ENCODE results near the gene VARS2.
A peak's percentile ranks its signal among the peaks of the same experiment; 100 is the strongest.

The VARS2 gene

DNA sequence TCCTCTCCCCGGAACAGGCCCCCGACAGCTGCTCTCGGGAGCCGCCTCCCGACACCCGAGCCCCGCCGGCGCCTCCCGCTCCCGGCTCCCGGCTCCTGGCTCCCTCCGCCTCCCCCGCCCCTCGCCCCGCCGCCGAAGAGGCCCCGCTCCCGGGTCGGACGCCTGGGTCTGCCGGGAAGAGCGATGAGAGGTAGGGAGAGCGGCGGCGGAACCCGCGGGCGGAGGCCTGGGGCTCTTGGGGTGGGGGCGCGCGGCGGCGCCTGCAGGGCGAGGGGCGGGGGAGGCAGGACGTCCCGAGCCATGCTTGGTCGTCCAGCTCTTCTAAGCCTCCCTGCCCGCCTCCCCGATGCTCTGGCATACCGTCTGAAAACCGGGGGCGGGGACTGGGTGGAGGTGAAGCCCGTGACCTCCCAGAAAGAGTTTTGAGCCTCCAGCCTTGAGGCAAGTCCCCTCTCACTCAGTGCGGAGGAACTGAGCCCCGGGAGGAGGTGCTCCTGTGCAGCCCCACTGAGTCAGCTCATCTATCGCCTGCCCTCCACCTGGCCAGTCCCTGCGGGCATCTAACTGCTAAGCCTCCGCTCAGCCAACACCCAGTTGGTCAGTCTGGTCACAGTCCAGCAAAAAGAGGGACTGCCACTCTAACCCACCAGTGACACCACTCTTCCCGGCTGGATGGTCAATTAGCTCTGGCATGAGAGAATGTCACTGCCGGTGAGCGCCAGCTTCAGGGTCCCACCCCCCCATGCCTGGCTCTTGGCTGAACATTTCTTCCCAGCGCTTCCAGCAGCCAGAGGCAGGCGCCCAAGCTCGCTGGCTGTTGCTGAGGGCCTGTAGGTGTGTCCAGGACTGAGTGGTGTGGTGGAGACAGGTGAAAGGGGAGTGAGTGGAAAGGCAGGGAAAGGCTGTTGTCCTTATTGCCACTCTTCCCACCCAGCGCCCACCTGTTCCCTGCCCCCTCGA, 29.2 kb upstream of the VARS2 start:
- Histone ChIP-seq H3K27me3 (ENCODE audit: control insufficient read depth in 5 of 5, insufficient read depth in 4 of 5, low read length in 5 of 5) (no peaks in the 10 kb centered on the region), H3K4me3 (ENCODE audit: low read depth in 1 of 5, low read length in 5 of 5) (peak overlapping the region; percentile 61 to 77 (median 67)), H3K4me1 (ENCODE audit: control insufficient read depth in 5 of 5, insufficient read depth in 5 of 5, low read length in 5 of 5) (peaks cover 13 to 45% (median 42%) of the 10 kb centered on the region in 5 donors), H3K36me3 (ENCODE audit: control insufficient read depth in 5 of 5, insufficient read depth in 5 of 5, low read length in 5 of 5) (peaks cover 0 to 11% (median 6%) of the 10 kb centered on the region in 5 donors), H3K9ac (ENCODE audit: low read length in 5 of 5) (peak overlapping the region; percentile 48 to 68 (median 62)), H3K27ac (ENCODE audit: low read depth, low read length) (peak overlapping the region; percentile 30), H3K9me3 (ENCODE audit: control insufficient read depth in 5 of 5, low read length in 5 of 5) (no peaks in the 10 kb centered on the region)

DNA sequence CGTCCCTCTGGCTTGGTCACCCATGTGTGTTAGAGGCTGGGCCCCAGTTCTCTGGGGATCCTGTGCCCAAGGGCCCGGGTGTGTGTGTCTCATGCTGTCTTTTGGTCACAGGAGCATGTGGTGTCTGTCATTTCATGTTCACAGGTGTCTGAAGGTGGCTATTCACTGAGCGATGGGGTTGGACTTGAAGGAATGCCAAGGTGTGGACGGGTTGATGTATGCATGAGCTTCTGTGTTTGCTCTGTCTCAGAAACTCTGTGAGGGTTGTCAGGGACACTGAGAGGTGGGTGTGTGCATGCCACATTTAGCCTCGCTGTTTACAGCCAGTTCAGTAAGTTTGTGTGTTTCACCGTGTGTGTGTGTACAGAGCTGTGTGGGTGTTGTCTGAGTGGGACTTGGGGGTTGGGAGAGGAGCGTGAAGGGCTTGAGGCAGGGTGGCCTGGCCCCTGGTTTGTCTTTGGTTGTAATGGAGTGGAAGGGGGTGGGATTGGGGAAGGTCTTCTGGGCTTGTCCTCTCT, 28.5 kb upstream of the VARS2 start:
- no peaks in the 10 kb centered on the region for H3K9me3 ChIP-seq (ENCODE audit: control insufficient read depth in 5 of 5, low read length in 5 of 5)
- peaks cover 13 to 45% (median 42%) of the 10 kb centered on the region in 5 donors for H3K4me1 ChIP-seq (ENCODE audit: control insufficient read depth in 5 of 5, insufficient read depth in 5 of 5, low read length in 5 of 5)
- peaks cover 0 to 18% (median 8%) of the 10 kb centered on the region in 5 donors for H3K36me3 ChIP-seq (ENCODE audit: control insufficient read depth in 5 of 5, insufficient read depth in 5 of 5, low read length in 5 of 5)
- H3K27ac ChIP-seq (ENCODE audit: low read depth, low read length): no peak overlapping the region
- peak overlapping the region in 3 of 5 donors; percentile 62 to 68 (median 64) for H3K9ac ChIP-seq (ENCODE audit: low read length in 5 of 5)
- peak overlapping the region; percentile 61 to 77 (median 67) for H3K4me3 ChIP-seq (ENCODE audit: low read depth in 1 of 5, low read length in 5 of 5)
- no peaks in the 10 kb centered on the region for H3K27me3 ChIP-seq (ENCODE audit: control insufficient read depth in 5 of 5, insufficient read depth in 4 of 5, low read length in 5 of 5)

DNA sequence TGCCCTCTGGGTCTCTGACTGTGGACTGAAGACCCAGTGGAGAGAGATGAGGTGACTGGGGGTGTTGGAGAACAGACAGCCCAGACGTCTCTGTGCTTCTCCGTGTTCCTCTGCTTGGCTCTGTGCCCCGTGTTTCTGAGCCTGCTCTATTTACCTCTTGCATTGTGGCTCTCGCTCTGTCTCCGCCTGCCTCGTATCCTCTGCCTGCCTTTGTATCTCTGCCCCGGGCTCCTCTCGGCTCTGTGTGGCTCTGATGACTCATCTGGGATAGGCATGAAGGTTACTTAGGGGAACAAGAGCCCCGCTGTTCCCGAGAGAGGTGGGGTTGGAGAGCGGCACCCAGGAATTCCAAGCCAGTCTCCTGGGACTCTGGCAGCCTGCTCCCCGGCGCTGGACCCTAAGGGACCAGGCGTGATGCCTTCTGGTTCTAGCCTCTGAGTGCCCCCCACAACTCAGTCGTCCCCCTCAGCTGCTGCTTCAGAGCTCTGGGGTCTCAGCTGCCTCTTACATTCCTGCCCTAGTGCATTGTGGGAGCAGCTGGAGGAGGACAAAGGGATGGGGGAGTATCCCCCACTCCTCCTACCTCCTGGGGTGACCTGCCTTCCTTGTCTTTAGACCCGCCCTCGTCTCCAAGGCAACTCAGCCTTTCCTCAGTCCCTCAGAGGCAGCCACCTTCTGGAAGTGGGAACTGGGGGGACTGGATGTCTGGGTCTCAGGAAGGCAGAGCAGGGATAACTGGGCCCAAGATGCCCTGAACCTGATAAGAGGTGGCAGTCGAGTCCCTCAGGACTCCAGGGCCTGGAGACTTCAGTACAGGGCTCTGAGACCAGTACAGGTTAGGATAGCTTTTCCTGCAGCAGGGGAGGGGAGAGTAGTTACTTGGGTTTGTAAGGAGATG, 27.8 kb upstream of the VARS2 start:
- Histone ChIP-seq H3K9me3 (ENCODE audit: control insufficient read depth in 5 of 5, low read length in 5 of 5) (no peaks in the 10 kb centered on the region), H3K9ac (ENCODE audit: low read length in 5 of 5) (peak overlapping the region in 3 of 5 donors; percentile 4 to 62 (median 4)), H3K36me3 (ENCODE audit: control insufficient read depth in 5 of 5, insufficient read depth in 5 of 5, low read length in 5 of 5) (peaks cover 0 to 25% (median 13%) of the 10 kb centered on the region in 5 donors), H3K4me3 (ENCODE audit: low read depth in 1 of 5, low read length in 5 of 5) (peak overlapping the region; percentile 61 to 77 (median 67)), H3K27me3 (ENCODE audit: control insufficient read depth in 5 of 5, insufficient read depth in 4 of 5, low read length in 5 of 5) (no peaks in the 10 kb centered on the region), H3K4me1 (ENCODE audit: control insufficient read depth in 5 of 5, insufficient read depth in 5 of 5, low read length in 5 of 5) (peaks cover 13 to 45% (median 42%) of the 10 kb centered on the region in 5 donors), H3K27ac (ENCODE audit: low read depth, low read length) (no peak overlapping the region)

- no peak overlapping the region for H3K27ac ChIP-seq (ENCODE audit: low read depth, low read length)
- H3K9ac ChIP-seq (ENCODE audit: low read length in 5 of 5): peak overlapping the region in 1 of 5 donors; percentile 4
- peaks cover 0 to 26% (median 13%) of the 10 kb centered on the region in 5 donors for H3K36me3 ChIP-seq (ENCODE audit: control insufficient read depth in 5 of 5, insufficient read depth in 5 of 5, low read length in 5 of 5)
- no peaks in the 10 kb centered on the region for H3K9me3 ChIP-seq (ENCODE audit: control insufficient read depth in 5 of 5, low read length in 5 of 5)
- H3K4me3 ChIP-seq (ENCODE audit: low read depth in 1 of 5, low read length in 5 of 5): no peak overlapping the region
- H3K27me3 ChIP-seq (ENCODE audit: control insufficient read depth in 5 of 5, insufficient read depth in 4 of 5, low read length in 5 of 5): no peaks in the 10 kb centered on the region
- H3K4me1 ChIP-seq (ENCODE audit: control insufficient read depth in 5 of 5, insufficient read depth in 5 of 5, low read length in 5 of 5): peaks cover 13 to 43% (median 42%) of the 10 kb centered on the region in 5 donors
Measured at GRCh38 chr6:30886897-30887255, 27.2 kb upstream of the VARS2 start.

GRCh38 chr6:30887901-30888815, 25.9 kb upstream of the VARS2 start:
- H3K27ac ChIP-seq (ENCODE audit: low read depth, low read length): no peak overlapping the region
- H3K9ac ChIP-seq (ENCODE audit: low read length in 5 of 5): no peak overlapping the region
- peaks cover 0 to 35% (median 20%) of the 10 kb centered on the region in 5 donors for H3K36me3 ChIP-seq (ENCODE audit: control insufficient read depth in 5 of 5, insufficient read depth in 5 of 5, low read length in 5 of 5)
- H3K4me1 ChIP-seq (ENCODE audit: control insufficient read depth in 5 of 5, insufficient read depth in 5 of 5, low read length in 5 of 5): peaks cover 10 to 33% (median 31%) of the 10 kb centered on the region in 5 donors
- H3K9me3 ChIP-seq (ENCODE audit: control insufficient read depth in 5 of 5, low read length in 5 of 5): no peaks in the 10 kb centered on the region
- H3K4me3 ChIP-seq (ENCODE audit: low read depth in 1 of 5, low read length in 5 of 5): no peak overlapping the region
- no peaks in the 10 kb centered on the region for H3K27me3 ChIP-seq (ENCODE audit: control insufficient read depth in 5 of 5, insufficient read depth in 4 of 5, low read length in 5 of 5)

GRCh38 chr6:30888816-30889495, 25.1 kb upstream of the VARS2 start:
- Histone ChIP-seq H3K9ac (ENCODE audit: low read length in 5 of 5) (no peak overlapping the region), H3K4me3 (ENCODE audit: low read depth in 1 of 5, low read length in 5 of 5) (no peak overlapping the region)

DNA sequence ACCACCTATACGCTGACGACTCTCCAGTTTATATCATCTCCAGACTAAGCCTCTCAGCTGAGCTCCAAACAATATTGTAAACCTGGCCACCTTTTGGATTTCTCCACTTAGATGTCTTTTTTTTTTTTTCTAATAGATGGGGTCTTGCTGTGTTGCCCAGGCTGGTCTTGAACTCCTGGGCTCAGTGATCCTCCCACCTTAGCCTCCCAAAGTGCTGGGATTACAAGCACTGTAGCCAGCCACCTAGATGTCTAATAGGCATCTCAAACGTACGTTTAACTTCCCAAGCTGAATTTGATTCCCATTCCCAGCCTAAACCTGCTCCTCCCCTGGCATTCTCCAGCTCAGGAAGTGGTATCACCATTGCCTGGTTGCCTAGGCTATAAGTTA, 24.5 kb upstream of the VARS2 start:
- Histone ChIP-seq H3K36me3 (ENCODE audit: control insufficient read depth in 5 of 5, insufficient read depth in 5 of 5, low read length in 5 of 5) (peaks cover 0 to 48% (median 29%) of the 10 kb centered on the region in 5 donors), H3K4me3 (ENCODE audit: low read depth in 1 of 5, low read length in 5 of 5) (no peak overlapping the region), H3K9ac (ENCODE audit: low read length in 5 of 5) (no peak overlapping the region), H3K4me1 (ENCODE audit: control insufficient read depth in 5 of 5, insufficient read depth in 5 of 5, low read length in 5 of 5) (peaks cover 4 to 25% (median 22%) of the 10 kb centered on the region in 5 donors), H3K27ac (ENCODE audit: low read depth, low read length) (no peak overlapping the region), H3K27me3 (ENCODE audit: control insufficient read depth in 5 of 5, insufficient read depth in 4 of 5, low read length in 5 of 5) (no peaks in the 10 kb centered on the region), H3K9me3 (ENCODE audit: control insufficient read depth in 5 of 5, low read length in 5 of 5) (no peaks in the 10 kb centered on the region)

More at GRCh38 chr6:30888816-30889495, 25.1 kb upstream of the VARS2 start:
- Histone ChIP-seq H3K9me3 (ENCODE audit: control insufficient read depth in 5 of 5, low read length in 5 of 5) (no peaks in the 10 kb centered on the region), H3K36me3 (ENCODE audit: control insufficient read depth in 5 of 5, insufficient read depth in 5 of 5, low read length in 5 of 5) (peaks cover 0 to 43% (median 25%) of the 10 kb centered on the region in 5 donors), H3K4me1 (ENCODE audit: control insufficient read depth in 5 of 5, insufficient read depth in 5 of 5, low read length in 5 of 5) (peaks cover 4 to 25% (median 23%) of the 10 kb centered on the region in 5 donors), H3K27me3 (ENCODE audit: control insufficient read depth in 5 of 5, insufficient read depth in 4 of 5, low read length in 5 of 5) (no peaks in the 10 kb centered on the region), H3K27ac (ENCODE audit: low read depth, low read length) (no peak overlapping the region)

- H3K36me3 ChIP-seq (ENCODE audit: control insufficient read depth in 5 of 5, insufficient read depth in 5 of 5, low read length in 5 of 5): peaks cover 5 to 54% (median 35%) of the 10 kb centered on the region in 5 donors
- no peak overlapping the region for H3K27ac ChIP-seq (ENCODE audit: low read depth, low read length)
- H3K4me1 ChIP-seq (ENCODE audit: control insufficient read depth in 5 of 5, insufficient read depth in 5 of 5, low read length in 5 of 5): peaks cover 4 to 20% (median 18%) of the 10 kb centered on the region in 5 donors
- H3K27me3 ChIP-seq (ENCODE audit: control insufficient read depth in 5 of 5, insufficient read depth in 4 of 5, low read length in 5 of 5): no peaks in the 10 kb centered on the region
- no peak overlapping the region for H3K4me3 ChIP-seq (ENCODE audit: low read depth in 1 of 5, low read length in 5 of 5)
- H3K9me3 ChIP-seq (ENCODE audit: control insufficient read depth in 5 of 5, low read length in 5 of 5): no peaks in the 10 kb centered on the region
- no peak overlapping the region for H3K9ac ChIP-seq (ENCODE audit: low read length in 5 of 5)
Measured at GRCh38 chr6:30889921-30890645, 24.0 kb upstream of the VARS2 start.
